ENCODE measurements around the gene GPD2.

GRCh38 chr2:156411835-156412234, 24.3 kb upstream of the GPD2 start:
- TF ChIP-seq CTCF (IDR thresholded peaks at IDR 0.05) (no peak), POLR2AphosphoS5 (IDR thresholded peaks at IDR 0.05) (no peak)

Data from breast epithelium (tissue), 3 donors.